Sciatic nerve (tissue), 2 donors: Measurements from ENCODE around the gene CAPRIN2. TPM values are rescaled to one million over a fixed set of nuclear protein-coding genes. Genes with fewer than 3 reads are reported as not detected.

Experiments used
- ATAC-seq: fragments of 200-7000 bp; cut with Tn5 transposase; one replicate; pipeline ENCODE4 v1.9.1; 2020; ENCODE audit warnings: mild to moderate bottlenecking, moderate library complexity
- DNase-seq: peaks from one replicate; pipeline ENCODE4 v3.0.0-alpha.2; 2020; ENCODE audit warnings: low spot score
- intact Hi-C: fragments of 100-400 bp; cut with DNase I; formaldehyde crosslinking; loops from one replicate; pipeline ENCODE4 v1.14.2; 2022
- total RNA-seq: library from RNA; stranded (reverse); fragmentation: NEBNext Ultra II Directional; extraction: Animal tissue kit (Norgen Biotek cat#: 25700); gene quantifications from one replicate; pipeline ENCODE4 v1.2.1, GENCODE V29; 2021
- donor health status: DM: no; HTN: no; CAD: no.
- donor health status: DM: no; HTN: no; CAD: no.

CAPRIN2 gene
- total RNA-seq, 1 donor from 2014 or later = 50.8 TPM

GRCh38 chr12:30725739-30726138 is 29.0 kb downstream of the CAPRIN2 start:
- intact Hi-C loops = no loop called here
- ATAC-seq = no peak
- DNase-seq = no peak

- DNase-seq (no peak), ATAC-seq (no peak)
- intact Hi-C loops = no loop called here
Measured at GRCh38 chr12:30719060-30719459, 35.7 kb downstream of the CAPRIN2 start.

DNA sequence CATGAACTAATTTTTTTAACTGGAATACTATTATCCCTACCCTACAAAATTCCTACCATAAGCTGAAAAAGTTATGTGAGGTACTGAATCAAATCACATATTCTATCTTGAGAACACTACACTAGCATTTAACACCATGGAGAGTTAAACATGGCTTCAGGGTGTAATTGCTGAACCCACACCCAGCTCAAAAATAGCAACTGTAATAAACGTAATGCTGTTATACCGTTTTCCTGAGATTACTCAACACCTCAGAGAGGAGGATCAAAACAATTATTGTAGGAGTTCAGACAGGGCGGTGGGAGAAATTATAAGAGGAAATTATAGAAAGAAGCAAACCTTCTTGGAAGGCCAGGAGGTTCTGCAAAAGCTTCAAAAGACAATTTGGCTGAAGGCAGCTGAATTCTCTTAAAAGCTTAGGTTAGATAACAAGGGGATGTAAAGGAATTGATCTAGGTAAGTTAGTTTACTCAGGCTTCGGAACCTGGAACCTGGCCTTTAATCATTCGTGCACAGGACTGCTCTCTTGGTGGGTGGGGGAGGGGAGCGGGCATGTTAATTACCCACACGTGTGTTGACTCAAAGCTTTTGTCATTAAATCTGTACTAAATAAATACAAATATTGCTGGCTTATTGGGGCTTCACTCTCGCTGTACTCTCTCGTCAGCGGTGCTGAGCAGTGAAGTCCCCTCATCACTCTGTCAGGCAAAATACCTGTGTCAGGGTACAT is 47.0 kb downstream of the CAPRIN2 start:
- ATAC-seq (no peak), DNase-seq (no peak)
- intact Hi-C loops = no loop called here

DNA sequence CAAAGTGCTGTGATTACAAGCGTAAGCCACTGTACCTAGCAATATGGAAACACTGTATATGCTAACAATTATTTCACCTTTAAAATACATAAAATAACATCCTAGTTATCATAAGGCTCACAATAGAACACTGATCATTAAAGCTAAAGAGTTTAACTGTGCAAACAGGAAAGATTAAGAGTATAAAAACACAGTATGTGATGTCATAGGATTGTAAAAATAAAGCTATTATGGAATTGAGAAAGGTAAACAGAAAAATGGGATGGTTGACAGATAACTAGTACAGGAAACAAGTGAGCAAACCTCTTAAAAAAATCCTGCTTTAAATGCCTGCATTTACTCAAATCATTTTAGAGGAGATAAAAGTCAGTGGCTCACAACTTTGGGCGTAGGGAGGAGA is 48.3 kb downstream of the CAPRIN2 start:
- DNase-seq = no peak
- intact Hi-C loops = no loop called here
- no peak for ATAC-seq

DNA sequence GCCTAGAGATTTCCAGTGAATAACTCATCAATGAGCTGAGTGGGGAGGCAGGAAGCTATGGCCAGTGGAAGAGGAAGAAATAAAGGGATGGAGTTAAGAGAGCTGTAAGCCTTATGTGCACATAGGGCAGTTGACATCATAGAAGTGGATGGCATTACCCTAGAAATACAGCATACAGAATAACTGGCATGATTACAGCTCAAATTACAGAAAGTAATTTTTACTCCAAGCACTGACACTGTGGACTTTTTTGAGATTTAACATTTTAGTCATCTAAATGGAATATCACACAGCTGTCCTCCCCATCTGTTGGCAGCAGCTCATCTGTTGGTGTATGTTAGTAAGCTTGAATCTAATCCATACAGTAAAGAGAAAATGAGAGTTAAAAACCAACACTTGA is 53.7 kb downstream of the CAPRIN2 start:
- ATAC-seq (no peak), DNase-seq (no peak)
- intact Hi-C loops = no loop called here

DNA sequence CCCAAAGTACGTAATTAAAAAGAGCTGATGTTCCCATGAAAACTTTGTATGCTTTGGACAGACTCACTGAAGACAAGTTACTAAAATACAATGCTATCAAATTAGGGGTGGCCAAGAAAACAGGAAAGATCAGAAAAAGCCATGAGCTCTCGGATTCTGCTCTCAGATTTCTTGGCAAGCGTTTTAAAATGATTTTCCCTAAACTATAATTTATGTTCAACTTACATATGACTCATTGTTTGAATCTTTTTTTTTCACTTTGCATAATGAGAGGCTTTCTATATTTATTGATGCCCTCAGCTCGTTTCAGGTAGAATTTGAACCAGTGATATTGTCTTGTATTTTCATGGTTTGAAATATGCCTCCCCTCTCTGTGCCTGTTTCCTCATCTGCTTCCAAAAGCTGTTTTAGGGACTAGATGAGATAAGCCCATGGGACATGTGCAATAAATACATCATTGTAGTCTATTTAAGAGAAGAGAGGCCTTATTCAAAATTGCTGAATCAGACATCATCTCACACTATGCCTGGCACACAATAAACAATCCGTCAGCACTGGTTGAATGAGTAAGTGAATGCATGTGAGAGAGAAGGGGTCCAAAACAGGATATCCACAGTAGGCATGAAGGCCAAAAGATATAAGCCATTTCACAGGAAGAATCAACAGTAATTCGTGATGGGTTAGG is 54.4 kb downstream of the CAPRIN2 start:
- DNase-seq = no peak
- intact Hi-C loops = no loop called here
- no peak for ATAC-seq

DNA sequence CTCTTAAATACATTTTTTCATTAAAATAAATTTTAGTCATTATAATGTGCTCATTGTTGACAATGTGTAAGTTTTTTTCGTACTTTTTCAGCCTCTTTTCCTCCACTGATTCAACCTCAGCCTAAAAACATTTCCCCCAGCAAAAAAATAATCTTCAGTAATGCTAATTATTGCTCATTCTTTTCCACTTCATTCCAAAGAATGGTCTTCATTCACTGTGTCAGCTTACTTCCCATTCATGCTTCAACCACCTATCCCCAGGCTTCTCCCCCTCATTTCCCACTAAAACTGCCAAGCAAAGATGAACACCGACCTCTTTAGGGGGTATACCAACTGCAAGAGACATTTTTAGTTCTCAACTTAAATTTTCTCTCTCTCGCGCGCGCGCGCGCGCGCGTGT is 56.4 kb downstream of the CAPRIN2 start:
- DNase-seq = no peak
- no peak for ATAC-seq
- intact Hi-C loops = no loop called here

DNA sequence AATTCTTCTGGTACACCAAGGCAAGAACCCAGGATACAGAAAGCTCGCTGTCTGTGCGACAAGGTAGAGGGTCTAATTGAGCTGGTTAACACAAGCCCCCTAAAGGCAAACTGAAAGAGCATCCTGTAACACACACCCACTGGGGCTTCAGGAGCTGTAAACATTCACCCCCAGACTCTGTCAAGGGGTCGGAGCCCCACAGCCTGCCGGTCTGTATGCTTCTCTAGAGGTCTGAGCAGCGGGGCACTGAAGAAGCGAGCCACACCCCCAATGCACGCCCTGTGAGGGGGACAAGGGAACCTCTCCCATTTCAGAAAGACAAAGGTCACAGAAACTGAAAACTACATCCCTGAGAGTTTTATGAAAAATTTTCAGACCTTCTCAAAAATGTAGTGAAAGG is 57.8 kb downstream of the CAPRIN2 start:
- DNase-seq (no peak), ATAC-seq (no peak)
- intact Hi-C loops = no loop called here

- intact Hi-C loops = no loop called here
- ATAC-seq = no peak
- no peak for DNase-seq
Measured at GRCh38 chr12:30696486-30696885, 58.3 kb downstream of the CAPRIN2 start.

- no peak for DNase-seq
- intact Hi-C loops = no loop called here
- no peak for ATAC-seq
Measured at GRCh38 chr12:30696103-30696408, 58.7 kb downstream of the CAPRIN2 start.

DNA sequence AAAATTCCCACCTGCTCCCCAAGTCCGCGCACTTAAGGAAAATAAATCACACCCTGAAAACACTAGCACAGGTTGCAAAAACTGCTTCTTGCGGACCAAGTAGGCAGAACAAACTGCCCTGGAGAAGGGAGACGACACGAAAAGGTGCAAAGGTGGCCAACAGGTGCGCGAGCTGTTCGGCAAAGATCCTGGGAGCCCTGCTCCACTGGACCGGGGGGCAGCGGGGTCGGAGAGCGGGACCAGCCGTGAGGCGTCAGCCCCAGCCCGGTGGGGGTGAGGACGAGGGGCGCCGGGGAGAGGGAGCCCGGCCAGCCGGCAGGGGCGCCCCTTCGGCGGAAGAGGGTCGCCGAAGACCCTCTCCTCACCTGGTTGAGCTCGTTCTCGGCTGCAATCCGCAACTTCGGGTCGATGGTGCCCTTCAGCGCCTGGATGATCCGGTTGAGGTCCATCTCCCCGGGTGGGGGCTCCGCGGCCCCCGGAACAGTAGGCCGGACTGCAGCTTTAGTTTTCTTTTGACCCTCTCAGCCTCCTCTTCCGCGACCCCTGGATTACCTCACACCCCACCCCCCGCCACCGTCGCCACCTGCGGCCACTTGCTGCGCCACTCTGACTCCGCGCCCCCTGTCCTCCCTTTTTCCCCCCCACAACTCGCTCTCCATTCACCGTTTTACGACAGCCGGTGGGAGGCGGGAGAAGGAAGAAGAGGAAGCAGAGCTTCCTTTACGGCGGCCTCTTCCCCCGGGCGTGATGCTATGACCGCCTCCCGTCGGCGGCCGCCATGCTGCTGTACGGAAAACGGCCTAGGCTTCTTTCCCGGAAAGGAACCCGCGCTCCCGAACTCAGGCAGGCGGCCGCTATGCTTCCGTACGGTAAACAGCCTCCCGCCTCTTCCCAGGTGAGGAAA is 59.3 kb downstream of the CAPRIN2 start, which contains the start of gene IPO8:
Gene IPO8 (minus strand): TSS at position 671 of the 904 bp plus-strand sequence. CDS start 222 bp downstream, at position 449.
- DNase-seq (peak; percentile 95), ATAC-seq (peak; percentile 98)
- intact Hi-C loops = no loop called here

GRCh38 chr12:30694412-30695198 is 60.1 kb downstream of the CAPRIN2 start:
- no peak for DNase-seq
- ATAC-seq = peak; percentile 57
- intact Hi-C loops = no loop called here

- no peak for DNase-seq
- intact Hi-C loops = no loop called here
- no peak for ATAC-seq
Measured at GRCh38 chr12:30692470-30692869, 62.3 kb downstream of the CAPRIN2 start.

- ATAC-seq (no peak), DNase-seq (no peak)
- intact Hi-C loops = no loop called here
Measured at GRCh38 chr12:30691122-30691879, 63.5 kb downstream of the CAPRIN2 start.

- intact Hi-C loops = no loop called here
- no peak for ATAC-seq
Measured at GRCh38 chr12:30687265-30687986, 67.3 kb downstream of the CAPRIN2 start.

DNA sequence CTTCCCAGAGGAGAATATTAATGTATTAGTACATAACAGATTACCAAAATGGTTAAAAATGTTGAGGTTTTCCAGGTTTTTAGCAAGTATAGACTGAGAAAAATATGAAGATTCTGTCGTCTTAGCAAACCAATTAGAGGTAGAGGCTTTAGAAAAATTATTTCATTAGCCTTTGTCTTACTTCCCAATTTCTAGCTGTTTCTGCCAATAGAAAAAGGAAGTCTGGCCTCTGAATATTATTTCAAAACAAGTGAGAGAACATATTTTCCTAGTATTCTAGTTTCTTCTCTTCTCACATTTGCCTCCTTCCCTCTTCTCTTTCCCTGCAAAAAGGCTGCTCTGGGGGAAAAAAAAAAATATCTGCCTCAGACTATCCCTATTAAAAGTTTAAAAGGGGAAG is 75.5 kb downstream of the CAPRIN2 start:
- ATAC-seq (no peak), DNase-seq (no peak)
- intact Hi-C loops = no loop called here

More at GRCh38 chr12:30687265-30687986, 67.3 kb downstream of the CAPRIN2 start:
- DNase-seq = no peak

GRCh38 chr12:30678221-30678620 is 76.5 kb downstream of the CAPRIN2 start:
- no peak for ATAC-seq
- intact Hi-C loops = no loop called here
- no peak for DNase-seq

DNA sequence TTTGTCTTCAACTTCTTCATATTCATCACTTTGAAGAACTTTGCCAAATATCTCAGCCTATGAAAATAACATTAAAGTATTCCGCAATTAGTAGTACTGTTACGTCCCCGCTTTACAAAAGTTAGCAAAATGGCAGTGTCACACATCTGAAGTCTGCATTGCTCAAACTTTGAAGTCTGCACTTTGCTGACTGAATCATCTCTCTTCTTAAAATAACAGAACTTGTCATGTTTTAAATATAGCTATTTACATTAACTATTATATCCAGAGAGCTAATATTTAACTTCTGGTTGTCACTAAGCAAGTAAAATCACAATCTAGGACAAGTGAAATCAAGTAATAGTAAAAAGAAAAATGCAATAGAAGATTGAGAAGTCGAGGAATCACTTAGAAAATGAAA is 93.5 kb downstream of the CAPRIN2 start:
- intact Hi-C loops = no loop called here
- DNase-seq (no peak), ATAC-seq (no peak)
